ENCODE results near the gene PCDHGA7. TPM values are rescaled to one million over a fixed set of nuclear protein-coding genes. Genes with fewer than 3 reads are reported as not detected.
"Not testable (repeated sequence)": the region's sequence is repeated elsewhere in the genome, so short reads cannot be mapped to it uniquely, and the experiment has no call there.

The PCDHGA7 gene
- total and polyA plus RNA-seq, 10 donors = 0.18 to 5.4 (median 2.0) TPM

DNA sequence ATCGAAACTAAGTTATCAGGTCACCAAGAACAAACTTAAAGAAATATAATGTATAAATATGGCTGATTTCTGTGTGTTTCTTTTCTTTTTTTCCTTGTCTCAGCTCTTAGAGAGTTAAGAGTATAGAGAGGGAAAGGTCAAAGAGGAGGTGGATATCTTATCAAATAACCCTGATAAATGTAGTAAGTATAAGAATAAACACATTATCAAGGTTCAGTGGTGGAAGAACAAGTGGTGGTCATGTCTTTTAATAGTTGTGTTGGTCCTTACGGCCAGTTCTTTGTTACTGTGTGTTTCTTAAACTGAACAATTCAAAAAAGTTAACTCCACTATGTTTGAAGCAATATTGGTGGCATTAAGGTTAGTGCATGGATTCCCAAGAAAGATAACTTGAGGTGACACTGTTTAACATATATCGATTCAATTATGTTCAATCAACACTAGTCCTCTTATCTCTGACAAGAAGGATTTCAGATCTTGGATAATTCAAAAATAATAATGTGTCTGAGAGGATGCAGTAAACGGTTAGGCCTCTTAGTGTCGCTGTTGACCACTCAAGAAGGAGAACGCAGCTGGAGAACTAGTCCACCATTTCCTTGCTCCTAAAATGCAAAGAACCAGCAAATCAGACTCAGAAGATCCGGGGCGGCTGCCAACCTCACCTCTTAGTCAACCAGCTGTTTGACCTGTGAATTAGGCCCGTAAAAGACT lies 39.1 kb upstream of the PCDHGA7 start, which contains the start of gene PCDHGA3:
Gene PCDHGA3, plus strand, starts transcription at position 588 of the 711 bp plus-strand sequence. CDS start 205 bp downstream, outside the sequence.
- Histone ChIP-seq H3K4me1 (no peaks in the 10 kb centered on the region), H3K27me3 (replicated peaks in 1 of 7) (peaks cover 0 to 100% (median 7%) of the 10 kb centered on the region in 7 donors), H3K9me3 (peaks cover 0 to 100% (median 94%) of the 10 kb centered on the region in 8 donors), H3K27ac (no peak within 1 kb of the TSS), H3K4me3 (peak within 1 kb of the TSS in 2 of 8 donors; percentile 10 to 42), H3K36me3 (no peaks in the 10 kb centered on the region)
- intact Hi-C loops (cut with DNase I; ENCODE audit: low total_unique reads) = no loop called here
- no peak for DNase-seq
- 24 to 29% (median 27%) methylated on average over 9 of the region's 9 CpGs for WGBS, 5 donors
- TF ChIP-seq, protein P1, sequence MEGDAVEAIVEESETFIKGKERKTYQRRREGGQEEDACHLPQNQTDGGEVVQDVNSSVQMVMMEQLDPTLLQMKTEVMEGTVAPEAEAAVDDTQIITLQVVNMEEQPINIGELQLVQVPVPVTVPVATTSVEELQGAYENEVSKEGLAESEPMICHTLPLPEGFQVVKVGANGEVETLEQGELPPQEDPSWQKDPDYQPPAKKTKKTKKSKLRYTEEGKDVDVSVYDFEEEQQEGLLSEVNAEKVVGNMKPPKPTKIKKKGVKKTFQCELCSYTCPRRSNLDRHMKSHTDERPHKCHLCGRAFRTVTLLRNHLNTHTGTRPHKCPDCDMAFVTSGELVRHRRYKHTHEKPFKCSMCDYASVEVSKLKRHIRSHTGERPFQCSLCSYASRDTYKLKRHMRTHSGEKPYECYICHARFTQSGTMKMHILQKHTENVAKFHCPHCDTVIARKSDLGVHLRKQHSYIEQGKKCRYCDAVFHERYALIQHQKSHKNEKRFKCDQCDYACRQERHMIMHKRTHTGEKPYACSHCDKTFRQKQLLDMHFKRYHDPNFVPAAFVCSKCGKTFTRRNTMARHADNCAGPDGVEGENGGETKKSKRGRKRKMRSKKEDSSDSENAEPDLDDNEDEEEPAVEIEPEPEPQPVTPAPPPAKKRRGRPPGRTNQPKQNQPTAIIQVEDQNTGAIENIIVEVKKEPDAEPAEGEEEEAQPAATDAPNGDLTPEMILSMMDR (IDR thresholded peaks at IDR 0.05 in 8 of 11, conservative IDR thresholded peaks at IDR 0.05 in 3 of 11) = peak in 1 of 11 experiments; percentile 12
- TF ChIP-seq POLR2A (IDR thresholded peaks at IDR 0.05) (no peak), POLR2AphosphoS5 (IDR thresholded peaks at IDR 0.05) (no peak)

DNA sequence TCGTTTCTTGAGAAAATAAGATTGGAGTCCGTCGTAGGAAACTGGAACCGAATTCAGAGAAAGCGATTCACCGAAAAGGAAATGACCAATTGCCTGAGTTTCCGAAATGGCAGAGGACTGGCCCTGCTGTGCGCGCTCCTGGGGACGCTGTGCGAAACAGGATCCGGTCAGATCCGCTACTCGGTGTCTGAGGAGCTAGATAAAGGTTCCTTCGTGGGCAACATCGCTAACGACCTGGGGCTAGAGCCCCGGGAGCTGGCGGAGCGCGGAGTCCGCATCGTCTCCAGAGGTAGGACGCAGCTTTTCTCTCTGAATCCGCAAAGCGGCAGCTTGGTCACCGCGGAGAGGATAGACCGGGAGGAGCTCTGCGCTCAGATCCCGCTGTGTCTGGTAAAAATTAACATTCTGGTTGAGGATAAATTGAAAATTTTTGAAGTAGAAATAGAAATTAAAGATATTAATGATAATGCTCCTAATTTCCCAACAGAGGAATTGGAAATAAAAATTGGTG lies 38.5 kb upstream of the PCDHGA7 start:
- Histone ChIP-seq H3K4me3 (peak overlapping the region in 2 of 8 donors; percentile 10 to 42), H3K27ac (no peak overlapping the region), H3K9me3 (peaks cover 0 to 100% (median 94%) of the 10 kb centered on the region in 8 donors), H3K27me3 (replicated peaks in 1 of 7) (peaks cover 0 to 100% (median 7%) of the 10 kb centered on the region in 7 donors), H3K4me1 (no peaks in the 10 kb centered on the region), H3K36me3 (no peaks in the 10 kb centered on the region)
- WGBS, 5 donors = 29 to 42% (median 32%) methylated on average over 31 of the region's 31 CpGs
- TF ChIP-seq, protein P1 (IDR thresholded peaks at IDR 0.05 in 8 of 11, conservative IDR thresholded peaks at IDR 0.05 in 3 of 11) = no peak
- TF ChIP-seq POLR2AphosphoS5 (IDR thresholded peaks at IDR 0.05) (no peak), POLR2A (IDR thresholded peaks at IDR 0.05) (no peak)
- no peak for DNase-seq
- intact Hi-C loops (cut with DNase I; ENCODE audit: low total_unique reads) = no loop called here

DNA sequence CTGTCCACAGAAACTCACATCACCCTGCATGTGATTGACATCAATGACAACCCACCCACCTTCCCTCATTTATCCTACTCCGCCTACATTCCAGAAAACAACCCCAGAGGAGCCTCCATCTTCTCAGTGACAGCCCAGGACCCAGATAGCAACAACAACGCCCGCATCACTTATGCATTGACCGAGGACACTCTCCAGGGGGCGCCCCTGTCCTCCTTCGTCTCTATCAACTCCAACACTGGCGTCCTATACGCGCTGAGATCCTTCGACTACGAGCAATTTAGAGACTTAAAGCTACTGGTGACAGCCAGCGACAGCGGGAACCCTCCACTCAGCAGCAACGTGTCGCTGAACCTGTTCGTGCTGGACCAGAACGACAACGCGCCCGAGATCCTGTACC lies 37.2 kb upstream of the PCDHGA7 start:
- peaks cover 0 to 97% (median 8%) of the 10 kb centered on the region in 7 donors for H3K27me3 ChIP-seq (replicated peaks in 1 of 7)
- no peak for DNase-seq
- no peaks in the 10 kb centered on the region for H3K4me1 ChIP-seq
- no peak overlapping the region for H3K27ac ChIP-seq
- TF ChIP-seq, protein P1 (IDR thresholded peaks at IDR 0.05 in 8 of 11, conservative IDR thresholded peaks at IDR 0.05 in 3 of 11) = no peak
- TF ChIP-seq POLR2AphosphoS5 (IDR thresholded peaks at IDR 0.05) (no peak), POLR2A (IDR thresholded peaks at IDR 0.05) (no peak)
- intact Hi-C loops (cut with DNase I; ENCODE audit: low total_unique reads) = no loop called here
- H3K9me3 ChIP-seq = peaks cover 0 to 98% (median 93%) of the 10 kb centered on the region in 8 donors
- WGBS, 5 donors = 36 to 50% (median 39%) methylated on average over 13 to 20 of the region's 20 CpGs
- no peaks in the 10 kb centered on the region for H3K36me3 ChIP-seq
- H3K4me3 ChIP-seq = no peak overlapping the region

DNA sequence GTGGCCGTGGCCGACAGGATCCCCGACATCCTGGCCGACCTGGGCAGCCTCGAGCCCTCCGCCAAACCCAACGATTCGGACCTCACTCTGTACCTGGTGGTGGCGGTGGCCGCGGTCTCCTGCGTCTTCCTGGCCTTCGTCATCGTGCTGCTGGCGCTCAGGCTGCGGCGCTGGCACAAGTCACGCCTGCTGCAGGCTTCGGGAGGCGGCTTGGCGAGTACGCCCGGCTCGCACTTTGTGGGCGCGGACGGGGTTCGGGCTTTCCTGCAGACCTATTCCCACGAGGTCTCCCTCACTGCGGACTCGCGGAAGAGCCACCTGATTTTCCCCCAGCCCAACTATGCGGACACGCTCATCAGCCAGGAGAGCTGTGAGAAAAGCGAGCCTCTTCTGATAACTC lies 36.5 kb upstream of the PCDHGA7 start:
- intact Hi-C loops (cut with DNase I; ENCODE audit: low total_unique reads); H3K36me3 ChIP-seq; H3K4me3 ChIP-seq; H3K4me1 ChIP-seq; DNase-seq; H3K27ac ChIP-seq: not testable (repeated sequence)
- 36 to 66% (median 41%) methylated on average over 7 to 27 of the region's 35 CpGs for WGBS, 5 donors
- H3K9me3 ChIP-seq = peaks cover 0 to 98% (median 93%) of the 10 kb centered on the region in 8 donors
- peaks cover 0 to 97% (median 13%) of the 10 kb centered on the region in 7 donors for H3K27me3 ChIP-seq (replicated peaks in 1 of 7)

Measured in spleen (tissue), 11 donors.